ENCODE data around the gene INPP5J. TPM values are rescaled to one million over a fixed set of nuclear protein-coding genes. Genes with fewer than 3 reads are reported as not detected.

The INPP5J gene
- total and polyA plus RNA-seq, 9 of the 15 experiments (the other 6 are each of a cell fraction or from before 2014, with no cell fraction given): 0.10 to 6.3 (median 4.8) TPM

DNA sequence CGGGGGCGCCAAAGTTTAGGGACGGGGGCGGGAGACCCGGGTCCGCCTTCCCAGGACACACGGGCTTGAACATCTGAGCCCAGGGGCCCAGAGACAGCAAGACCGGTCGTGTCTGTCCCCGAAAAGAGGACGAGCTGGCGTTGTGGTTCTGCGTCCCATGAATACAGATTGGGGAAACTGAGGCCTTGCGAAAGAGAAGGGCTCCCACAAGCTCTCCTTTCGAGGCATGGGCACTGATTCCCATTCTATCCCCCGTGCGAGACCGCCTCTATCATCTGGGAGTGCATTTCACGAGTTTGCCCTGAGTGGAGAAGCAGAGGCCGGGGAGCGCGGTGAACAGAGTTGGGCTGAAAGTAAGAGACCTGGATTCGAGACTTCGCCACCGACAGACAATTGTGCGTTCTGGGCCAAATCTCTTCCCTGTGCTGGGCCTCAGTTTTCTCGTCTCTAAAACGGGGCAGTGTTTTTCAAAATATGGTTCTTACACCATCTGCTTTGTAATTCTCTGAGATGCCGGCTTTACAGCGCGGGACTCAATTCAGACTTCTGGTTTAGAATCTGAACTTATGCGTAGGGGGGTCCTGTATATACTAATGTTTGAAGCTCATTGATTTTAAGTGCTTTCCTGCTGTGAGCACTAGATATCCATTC, 37.7 kb downstream of the INPP5J start:
- POLR2A ChIA-PET: interaction anchor here (0.7 to 1.3 kb wide), 2 partner anchors 9 to 53 kb away, joined by 3 to 5 read pairs; partner anchors contain the start of gene SELENOM
- Histone ChIP-seq H3K27ac (ENCODE audit: extremely low read depth, low read depth, low read length) (peak overlapping the region; percentile 43; the same call in 1 of the 3 replicates), H3K27me3 (ENCODE audit: control insufficient read depth in 2 of 2, insufficient read depth in 2 of 2, low read length in 2 of 2) (no peaks in the 10 kb centered on the region), H3K9me1 (ENCODE audit: control insufficient read depth, insufficient read depth, low read length) (no peaks in the 10 kb centered on the region), H3K36me3 (ENCODE audit: control insufficient read depth, insufficient read depth, low read length) (no peaks in the 10 kb centered on the region), H3K9ac (ENCODE audit: insufficient read depth in 1 of 2, low read depth in 2 of 2, low read length in 2 of 2) (peak overlapping the region; percentile 64 to 89), H3K9me3 (replicated peaks; ENCODE audit: control insufficient read depth, insufficient read depth, low read depth, low read length) (no peaks in the 10 kb centered on the region), H3K79me2 (ENCODE audit: control insufficient read depth, insufficient read depth, low read length) (peaks cover 13% of the 10 kb centered on the region), H4K20me1 (replicated peaks; ENCODE audit: control insufficient read depth, insufficient read depth, low read length) (no peaks in the 10 kb centered on the region; the same call in 1 of the 2 replicates), H3K4me3 (peak overlapping the region; percentile 73), H2AFZ (ENCODE audit: low read depth, low read length) (peak overlapping the region; percentile 91), H3K4me1 (replicated peaks in 1 of 2; ENCODE audit: control insufficient read depth in 2 of 2, insufficient read depth in 2 of 2, low read length in 2 of 2) (no peaks in the 10 kb centered on the region; a peak in 2 of 5 replicates), H3K4me2 (ENCODE audit: insufficient read depth, low read length) (peak overlapping the region; percentile 96)
- DNase-seq (ENCODE audit: extremely low read depth in 1 of 4, low spot score in 3 of 4) (peak; percentile 16 to 29 (median 19)), FAIRE-seq (no peak), ATAC-seq (peak; percentile 79)
- in situ Hi-C loops (cut with MboI): no loop called here
- intact Hi-C loops (cut with micrococcal nuclease): no loop called here
- WGBS (ENCODE audit: insufficient coverage, low coverage, missing lambda C conversion rate): 2% methylated on average over 17 of the region's 32 CpGs
- CTCF ChIA-PET (ENCODE audit: low intra/inter-chr PET ratio): no interaction called here
- BruUV-seq (replicated peaks): TSS peak; percentile 58
- TF ChIP-seq ZBTB8A (IDR thresholded peaks at IDR 0.05; ENCODE audit: partially characterized antibody) (no peak), GABPA (tag; conservative IDR thresholded peaks at IDR 0.05; ENCODE audit: low read depth) (peak; percentile 73), SAFB (IDR thresholded peaks at IDR 0.05; ENCODE audit: borderline replicate concordance, low read depth, low read length) (no peak), ZSCAN29 (IDR thresholded peaks at IDR 0.05) (no peak), CEBPG (CRISPR knock-in tag; IDR thresholded peaks at IDR 0.05) (no peak), CEBPG (tag; conservative IDR thresholded peaks at IDR 0.05 in 1 of 2, IDR thresholded peaks at IDR 0.05 in 1 of 2) (peak; percentile 2 to 33; a peak in 1 of 4 replicates)
- TF ChIP-seq, protein P1, sequence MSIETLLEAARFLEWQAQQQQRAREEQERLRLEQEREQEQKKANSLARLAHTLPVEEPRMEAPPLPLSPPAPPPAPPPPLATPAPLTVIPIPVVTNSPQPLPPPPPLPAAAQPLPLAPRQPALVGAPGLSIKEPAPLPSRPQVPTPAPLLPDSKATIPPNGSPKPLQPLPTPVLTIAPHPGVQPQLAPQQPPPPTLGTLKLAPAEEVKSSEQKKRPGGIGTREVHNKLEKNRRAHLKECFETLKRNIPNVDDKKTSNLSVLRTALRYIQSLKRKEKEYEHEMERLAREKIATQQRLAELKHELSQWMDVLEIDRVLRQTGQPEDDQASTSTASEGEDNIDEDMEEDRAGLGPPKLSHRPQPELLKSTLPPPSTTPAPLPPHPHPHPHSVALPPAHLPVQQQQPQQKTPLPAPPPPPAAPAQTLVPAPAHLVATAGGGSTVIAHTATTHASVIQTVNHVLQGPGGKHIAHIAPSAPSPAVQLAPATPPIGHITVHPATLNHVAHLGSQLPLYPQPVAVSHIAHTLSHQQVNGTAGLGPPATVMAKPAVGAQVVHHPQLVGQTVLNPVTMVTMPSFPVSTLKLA (conservative IDR thresholded peaks at IDR 0.05): 0 out of 4 replicates have a peak, but pooled peaks of 1 of the 2 experiments have one; percentile 25
- TF ChIP-seq, protein P2, sequence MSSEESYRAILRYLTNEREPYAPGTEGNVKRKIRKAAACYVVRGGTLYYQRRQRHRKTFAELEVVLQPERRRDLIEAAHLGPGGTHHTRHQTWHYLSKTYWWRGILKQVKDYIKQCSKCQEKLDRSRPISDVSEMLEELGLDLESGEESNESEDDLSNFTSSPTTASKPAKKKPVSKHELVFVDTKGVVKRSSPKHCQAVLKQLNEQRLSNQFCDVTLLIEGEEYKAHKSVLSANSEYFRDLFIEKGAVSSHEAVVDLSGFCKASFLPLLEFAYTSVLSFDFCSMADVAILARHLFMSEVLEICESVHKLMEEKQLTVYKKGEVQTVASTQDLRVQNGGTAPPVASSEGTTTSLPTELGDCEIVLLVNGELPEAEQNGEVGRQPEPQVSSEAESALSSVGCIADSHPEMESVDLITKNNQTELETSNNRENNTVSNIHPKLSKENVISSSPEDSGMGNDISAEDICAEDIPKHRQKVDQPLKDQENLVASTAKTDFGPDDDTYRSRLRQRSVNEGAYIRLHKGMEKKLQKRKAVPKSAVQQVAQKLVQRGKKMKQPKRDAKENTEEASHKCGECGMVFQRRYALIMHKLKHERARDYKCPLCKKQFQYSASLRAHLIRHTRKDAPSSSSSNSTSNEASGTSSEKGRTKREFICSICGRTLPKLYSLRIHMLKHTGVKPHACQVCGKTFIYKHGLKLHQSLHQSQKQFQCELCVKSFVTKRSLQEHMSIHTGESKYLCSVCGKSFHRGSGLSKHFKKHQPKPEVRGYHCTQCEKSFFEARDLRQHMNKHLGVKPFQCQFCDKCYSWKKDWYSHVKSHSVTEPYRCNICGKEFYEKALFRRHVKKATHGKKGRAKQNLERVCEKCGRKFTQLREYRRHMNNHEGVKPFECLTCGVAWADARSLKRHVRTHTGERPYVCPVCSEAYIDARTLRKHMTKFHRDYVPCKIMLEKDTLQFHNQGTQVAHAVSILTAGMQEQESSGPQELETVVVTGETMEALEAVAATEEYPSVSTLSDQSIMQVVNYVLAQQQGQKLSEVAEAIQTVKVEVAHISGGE (CRISPR knock-in tag; IDR thresholded peaks at IDR 0.05): peak in 1 of 3 experiments; percentile 95; a peak in 1 of 6 replicates
- TF ChIP-seq, protein P3, sequence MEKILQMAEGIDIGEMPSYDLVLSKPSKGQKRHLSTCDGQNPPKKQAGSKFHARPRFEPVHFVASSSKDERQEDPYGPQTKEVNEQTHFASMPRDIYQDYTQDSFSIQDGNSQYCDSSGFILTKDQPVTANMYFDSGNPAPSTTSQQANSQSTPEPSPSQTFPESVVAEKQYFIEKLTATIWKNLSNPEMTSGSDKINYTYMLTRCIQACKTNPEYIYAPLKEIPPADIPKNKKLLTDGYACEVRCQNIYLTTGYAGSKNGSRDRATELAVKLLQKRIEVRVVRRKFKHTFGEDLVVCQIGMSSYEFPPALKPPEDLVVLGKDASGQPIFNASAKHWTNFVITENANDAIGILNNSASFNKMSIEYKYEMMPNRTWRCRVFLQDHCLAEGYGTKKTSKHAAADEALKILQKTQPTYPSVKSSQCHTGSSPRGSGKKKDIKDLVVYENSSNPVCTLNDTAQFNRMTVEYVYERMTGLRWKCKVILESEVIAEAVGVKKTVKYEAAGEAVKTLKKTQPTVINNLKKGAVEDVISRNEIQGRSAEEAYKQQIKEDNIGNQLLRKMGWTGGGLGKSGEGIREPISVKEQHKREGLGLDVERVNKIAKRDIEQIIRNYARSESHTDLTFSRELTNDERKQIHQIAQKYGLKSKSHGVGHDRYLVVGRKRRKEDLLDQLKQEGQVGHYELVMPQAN (IDR thresholded peaks at IDR 0.05; ENCODE audit: borderline replicate concordance): peak; percentile 14; the same call in 1 of the 2 replicates
- TF ChIP-seq, protein P4, sequence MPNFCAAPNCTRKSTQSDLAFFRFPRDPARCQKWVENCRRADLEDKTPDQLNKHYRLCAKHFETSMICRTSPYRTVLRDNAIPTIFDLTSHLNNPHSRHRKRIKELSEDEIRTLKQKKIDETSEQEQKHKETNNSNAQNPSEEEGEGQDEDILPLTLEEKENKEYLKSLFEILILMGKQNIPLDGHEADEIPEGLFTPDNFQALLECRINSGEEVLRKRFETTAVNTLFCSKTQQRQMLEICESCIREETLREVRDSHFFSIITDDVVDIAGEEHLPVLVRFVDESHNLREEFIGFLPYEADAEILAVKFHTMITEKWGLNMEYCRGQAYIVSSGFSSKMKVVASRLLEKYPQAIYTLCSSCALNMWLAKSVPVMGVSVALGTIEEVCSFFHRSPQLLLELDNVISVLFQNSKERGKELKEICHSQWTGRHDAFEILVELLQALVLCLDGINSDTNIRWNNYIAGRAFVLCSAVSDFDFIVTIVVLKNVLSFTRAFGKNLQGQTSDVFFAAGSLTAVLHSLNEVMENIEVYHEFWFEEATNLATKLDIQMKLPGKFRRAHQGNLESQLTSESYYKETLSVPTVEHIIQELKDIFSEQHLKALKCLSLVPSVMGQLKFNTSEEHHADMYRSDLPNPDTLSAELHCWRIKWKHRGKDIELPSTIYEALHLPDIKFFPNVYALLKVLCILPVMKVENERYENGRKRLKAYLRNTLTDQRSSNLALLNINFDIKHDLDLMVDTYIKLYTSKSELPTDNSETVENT (CRISPR knock-in tag; IDR thresholded peaks at IDR 0.05): no peak
